Rectal smooth muscle tissue (tissue), 1 donor: ENCODE data around the gene EMP1.

ENCODE experiments used
- H3K27ac ChIP-seq: one replicate; pipeline ENCODE4 v1.7.0; 2013; ENCODE audit warnings: low read depth, low read length, inconsistent platforms
- H3K27me3 ChIP-seq: one replicate; pipeline ENCODE4 v1.7.0; 2013; ENCODE audit warnings: low read length; ENCODE audit not compliant: control insufficient read depth, insufficient read depth
- H3K36me3 ChIP-seq: one replicate; pipeline ENCODE4 v1.7.0; 2013; ENCODE audit warnings: low read length; ENCODE audit not compliant: control insufficient read depth, insufficient read depth
- H3K4me1 ChIP-seq: one replicate; pipeline ENCODE4 v1.7.0; 2013; ENCODE audit warnings: low read length; ENCODE audit not compliant: control insufficient read depth, insufficient read depth
- H3K4me3 ChIP-seq: one replicate; pipeline ENCODE4 v1.7.0; 2013; ENCODE audit warnings: low read length
- H3K9ac ChIP-seq: one replicate; pipeline ENCODE4 v1.7.0; 2013; ENCODE audit warnings: low read length

Gene EMP1

GRCh38 chr12:13222076-13222475 is 25.6 kb downstream of the EMP1 start:
- H3K9ac ChIP-seq, result no peak overlapping the region
- no peaks in the 10 kb centered on the region for H3K4me1 ChIP-seq
- no peak overlapping the region for H3K27ac ChIP-seq
- H3K27me3 ChIP-seq, result no peaks in the 10 kb centered on the region
- no peak overlapping the region for H3K4me3 ChIP-seq
- no peaks in the 10 kb centered on the region for H3K36me3 ChIP-seq

DNA sequence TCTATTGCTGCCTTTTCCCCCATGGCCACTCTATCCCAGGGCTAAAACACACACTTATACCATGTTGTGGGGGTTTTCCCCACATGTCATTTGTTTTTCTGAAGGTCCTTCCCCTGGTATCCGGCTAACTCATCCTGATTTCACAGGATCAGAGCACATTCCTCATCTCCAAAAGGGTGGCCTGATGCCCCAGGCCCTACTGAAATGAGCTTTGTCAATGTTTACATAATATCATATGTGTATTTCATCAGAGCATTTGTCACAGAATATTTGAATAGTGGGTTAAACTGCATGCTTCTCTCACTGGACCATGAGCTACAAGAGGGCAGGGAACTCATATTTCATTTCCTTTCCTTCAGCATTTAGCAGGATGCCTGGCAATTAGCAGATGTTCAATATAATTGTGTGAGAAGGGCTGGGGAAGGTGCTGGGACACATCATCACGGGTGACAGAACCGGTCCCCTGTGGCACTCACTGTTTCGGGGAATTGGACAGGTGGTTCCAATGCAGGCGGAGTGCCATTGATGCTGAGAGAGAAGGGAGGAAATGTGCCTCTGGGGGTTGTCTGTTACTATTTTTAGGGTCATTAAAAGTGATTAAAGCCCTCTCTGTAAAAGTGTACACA is 26.8 kb downstream of the EMP1 start:
- Histone ChIP-seq H3K4me1 (no peaks in the 10 kb centered on the region), H3K36me3 (no peaks in the 10 kb centered on the region), H3K27ac (no peak overlapping the region), H3K9ac (no peak overlapping the region), H3K27me3 (no peaks in the 10 kb centered on the region), H3K4me3 (no peak overlapping the region)

DNA sequence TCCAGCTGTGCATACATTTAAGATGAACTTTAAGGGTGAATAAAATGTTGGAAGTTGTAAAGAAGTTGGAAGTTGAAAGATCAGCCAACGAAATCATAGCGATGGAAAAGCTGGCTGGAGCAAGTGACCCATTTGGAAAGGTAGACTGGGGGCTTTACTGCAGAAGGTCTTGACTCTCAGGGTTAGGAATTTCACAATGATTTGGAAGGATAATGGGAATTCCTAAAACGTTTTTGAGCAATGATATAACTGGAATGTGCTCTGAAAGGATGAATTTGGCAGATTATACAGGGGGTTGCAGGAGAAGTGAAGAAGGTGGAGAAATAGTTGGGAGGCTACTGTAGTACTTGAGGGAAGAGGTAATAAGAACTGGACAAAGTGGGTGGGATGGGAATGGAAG is 27.4 kb downstream of the EMP1 start:
- Histone ChIP-seq H3K9ac (no peak overlapping the region), H3K27me3 (no peaks in the 10 kb centered on the region), H3K4me1 (no peaks in the 10 kb centered on the region), H3K36me3 (no peaks in the 10 kb centered on the region), H3K27ac (no peak overlapping the region), H3K4me3 (no peak overlapping the region)

- H3K27ac ChIP-seq, result no peak overlapping the region
- H3K27me3 ChIP-seq, result no peaks in the 10 kb centered on the region
- no peaks in the 10 kb centered on the region for H3K4me1 ChIP-seq
- H3K9ac ChIP-seq, result no peak overlapping the region
- H3K36me3 ChIP-seq, result no peaks in the 10 kb centered on the region
- no peak overlapping the region for H3K4me3 ChIP-seq
Observed at GRCh38 chr12:13227191-13227590, 30.7 kb downstream of the EMP1 start.

DNA sequence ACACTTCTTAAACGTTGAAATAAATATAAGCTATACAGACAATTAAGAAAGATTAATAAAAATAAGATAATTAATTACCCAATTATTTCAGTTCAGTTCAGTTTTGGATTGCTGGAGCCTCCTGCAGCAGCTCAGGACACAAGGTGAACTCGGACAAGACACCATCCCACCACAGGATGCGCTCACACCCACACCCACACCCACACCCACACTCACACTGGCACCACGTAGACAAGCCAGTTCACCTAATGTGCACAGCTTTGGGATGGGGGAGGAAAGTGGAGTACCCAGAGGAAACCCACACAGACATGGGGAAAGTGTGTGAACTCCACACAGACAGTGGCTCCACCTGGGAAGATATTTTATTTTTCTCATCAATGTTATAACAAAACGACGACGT is 32.1 kb downstream of the EMP1 start:
- no peaks in the 10 kb centered on the region for H3K4me1 ChIP-seq
- H3K27ac ChIP-seq, result no peak overlapping the region
- no peak overlapping the region for H3K4me3 ChIP-seq
- no peaks in the 10 kb centered on the region for H3K36me3 ChIP-seq
- H3K9ac ChIP-seq, result no peak overlapping the region
- H3K27me3 ChIP-seq, result no peaks in the 10 kb centered on the region

GRCh38 chr12:13229504-13229903 is 33.0 kb downstream of the EMP1 start:
- Histone ChIP-seq H3K27me3 (no peaks in the 10 kb centered on the region), H3K4me1 (no peaks in the 10 kb centered on the region), H3K9ac (no peak overlapping the region), H3K36me3 (no peaks in the 10 kb centered on the region), H3K4me3 (no peak overlapping the region), H3K27ac (no peak overlapping the region)

DNA sequence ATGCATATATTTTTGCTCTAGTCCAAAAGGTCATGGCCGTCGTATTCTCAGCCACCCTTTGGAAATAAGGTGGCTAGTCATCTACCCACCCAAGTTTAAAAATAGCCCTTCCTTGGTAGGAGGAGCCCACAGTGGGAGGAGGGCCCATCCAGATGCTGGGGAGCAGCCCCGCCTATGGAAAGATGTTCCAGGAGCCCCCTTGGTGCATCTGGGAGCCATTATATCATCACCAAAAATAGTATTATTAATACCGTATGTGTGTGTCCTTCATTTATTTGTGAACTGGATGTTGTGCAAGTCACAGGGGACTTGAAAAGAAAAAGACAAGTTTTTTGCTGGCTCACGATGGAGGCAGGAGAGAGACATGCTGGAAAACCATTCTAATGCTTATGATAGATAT is 34.0 kb downstream of the EMP1 start:
- H3K27ac ChIP-seq, result no peak overlapping the region
- H3K4me1 ChIP-seq, result no peaks in the 10 kb centered on the region
- no peak overlapping the region for H3K9ac ChIP-seq
- H3K27me3 ChIP-seq, result no peaks in the 10 kb centered on the region
- no peaks in the 10 kb centered on the region for H3K36me3 ChIP-seq
- no peak overlapping the region for H3K4me3 ChIP-seq

- no peak overlapping the region for H3K9ac ChIP-seq
- no peaks in the 10 kb centered on the region for H3K36me3 ChIP-seq
- H3K4me3 ChIP-seq, result no peak overlapping the region
- H3K4me1 ChIP-seq, result no peaks in the 10 kb centered on the region
- H3K27me3 ChIP-seq, result no peaks in the 10 kb centered on the region
- H3K27ac ChIP-seq, result no peak overlapping the region
Observed at GRCh38 chr12:13233830-13234641, 37.5 kb downstream of the EMP1 start.

DNA sequence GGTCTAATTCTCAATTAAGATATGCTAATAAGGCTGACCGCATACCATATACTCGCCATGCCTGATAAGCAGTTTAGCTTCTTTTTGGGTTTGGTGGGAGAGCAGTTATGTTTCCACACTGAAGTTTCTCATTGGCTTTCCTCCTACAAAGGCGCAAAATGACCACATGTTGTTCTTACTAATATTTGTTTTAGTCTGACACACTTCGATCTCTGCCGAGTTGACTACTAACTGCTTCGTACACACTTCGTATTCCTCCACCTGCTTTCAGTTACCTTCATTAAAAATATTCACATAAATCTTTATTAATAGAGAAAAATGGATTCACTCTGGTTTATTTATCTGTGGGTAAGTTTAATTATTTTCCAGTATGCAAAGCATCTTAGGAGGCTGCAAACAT is 41.7 kb downstream of the EMP1 start:
- Histone ChIP-seq H3K4me1 (no peaks in the 10 kb centered on the region), H3K27ac (no peak overlapping the region), H3K27me3 (no peaks in the 10 kb centered on the region), H3K9ac (no peak overlapping the region), H3K36me3 (no peaks in the 10 kb centered on the region), H3K4me3 (no peak overlapping the region)

DNA sequence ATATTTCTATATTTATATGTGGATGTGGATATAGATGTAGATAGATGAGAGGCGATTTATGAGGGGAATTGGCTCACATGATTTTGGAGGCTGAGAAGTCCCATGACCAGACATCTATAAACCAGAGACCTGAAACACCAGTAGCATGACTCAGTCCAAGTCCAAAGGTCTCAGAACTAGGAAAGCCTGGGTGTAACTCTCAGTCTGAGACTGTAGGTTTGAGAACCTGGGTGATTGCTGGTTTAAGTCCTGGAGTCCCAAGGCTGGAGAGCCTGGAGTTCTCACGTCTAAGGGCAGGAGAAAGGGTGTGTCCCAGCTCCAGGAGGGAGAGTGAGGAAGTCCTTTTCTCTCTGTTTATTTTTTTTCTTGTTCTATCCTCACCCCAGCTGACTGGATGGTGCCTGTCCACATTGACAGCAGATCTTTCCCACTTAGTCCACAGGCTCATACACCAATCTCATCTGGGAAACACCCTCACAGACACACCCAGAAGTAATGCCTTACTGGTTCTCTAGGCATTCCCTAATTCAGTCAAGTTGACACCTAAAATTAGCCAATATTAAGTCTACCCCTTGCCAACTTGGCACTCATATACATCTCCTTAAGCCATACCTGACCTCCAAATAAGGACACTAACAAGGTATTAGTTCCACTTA is 45.4 kb downstream of the EMP1 start:
- Histone ChIP-seq H3K4me3 (no peak overlapping the region), H3K36me3 (no peaks in the 10 kb centered on the region), H3K27me3 (no peaks in the 10 kb centered on the region), H3K9ac (no peak overlapping the region), H3K4me1 (no peaks in the 10 kb centered on the region), H3K27ac (no peak overlapping the region)

DNA sequence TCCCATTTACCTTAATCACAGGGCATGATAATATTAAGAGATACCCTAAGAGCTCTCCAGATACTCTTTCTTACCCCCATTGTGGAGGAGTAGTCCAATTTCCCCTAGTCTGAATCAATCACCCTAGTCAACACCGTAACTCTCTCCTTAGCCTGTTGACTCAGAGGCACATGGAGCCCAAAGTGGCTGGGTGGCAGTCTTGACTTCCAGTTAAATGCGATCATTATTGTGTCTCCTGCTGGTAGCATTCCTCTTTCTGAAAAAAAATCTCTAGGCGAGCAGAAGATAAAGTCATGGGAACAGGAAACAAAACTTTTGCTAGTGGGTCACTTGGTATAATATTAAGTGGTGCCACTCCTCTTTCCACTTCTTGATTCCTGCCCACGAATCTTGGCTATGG is 46.4 kb downstream of the EMP1 start:
- Histone ChIP-seq H3K27ac (no peak overlapping the region), H3K4me1 (no peaks in the 10 kb centered on the region), H3K4me3 (no peak overlapping the region), H3K27me3 (no peaks in the 10 kb centered on the region), H3K9ac (no peak overlapping the region), H3K36me3 (no peaks in the 10 kb centered on the region)

DNA sequence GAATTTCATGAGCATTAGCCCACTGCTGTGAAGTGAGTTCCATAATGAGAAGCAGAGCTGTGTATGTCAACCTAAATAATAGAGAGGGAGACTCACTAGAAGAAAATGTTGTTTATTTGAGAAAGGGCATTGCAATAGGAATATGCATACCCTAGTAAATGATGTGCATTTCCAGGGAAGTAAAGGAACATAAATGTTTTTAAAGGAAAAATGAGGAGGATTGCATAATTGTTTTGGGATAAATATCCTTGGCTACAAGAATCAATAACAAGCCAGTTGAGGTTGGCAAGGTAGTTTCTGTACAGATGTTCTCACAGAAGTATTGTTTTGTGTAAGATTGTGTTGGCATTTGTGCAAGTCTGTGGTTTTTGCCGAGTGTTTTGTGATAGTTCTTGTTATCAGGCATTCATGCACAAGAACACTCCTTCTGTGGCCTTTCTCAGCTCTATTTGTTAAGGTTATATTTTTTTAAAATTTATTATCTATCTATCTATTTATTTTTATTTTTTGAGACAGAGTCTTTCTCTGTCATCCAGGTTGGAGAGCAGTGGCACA is 47.1 kb downstream of the EMP1 start:
- Histone ChIP-seq H3K27me3 (no peaks in the 10 kb centered on the region), H3K4me1 (no peaks in the 10 kb centered on the region), H3K9ac (no peak overlapping the region), H3K4me3 (no peak overlapping the region), H3K36me3 (no peaks in the 10 kb centered on the region), H3K27ac (no peak overlapping the region)
